T follicular helper cell (primary cell): ENCODE measurements around the gene IFNAR2.

Experiments used
- DNase-seq: peaks from one replicate; pipeline ENCODE4 v3.0.0-alpha.2; 2020; ENCODE audit warnings: low read depth

IFNAR2 gene

DNA sequence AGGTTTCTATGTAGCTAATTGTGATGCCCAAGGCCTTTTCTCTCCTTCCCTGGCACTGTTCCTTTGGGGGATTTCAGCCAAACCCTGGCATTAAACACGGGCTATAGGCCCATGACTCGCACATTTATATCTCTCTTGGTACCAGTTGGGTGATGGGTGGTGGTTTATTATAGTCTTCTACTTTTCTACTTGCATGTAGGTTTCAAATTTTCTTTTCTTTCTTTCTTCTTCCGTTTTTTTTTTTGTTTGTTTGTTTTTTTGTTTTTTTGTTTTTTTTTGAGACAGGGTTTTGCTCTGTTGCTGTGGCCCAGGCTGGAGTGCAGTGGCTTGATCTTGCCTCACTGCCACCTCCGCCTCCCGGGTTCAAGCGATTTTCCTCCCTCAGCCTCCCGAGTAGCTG is 37.5 kb downstream of the IFNAR2 start:
- no peak for DNase-seq

DNA sequence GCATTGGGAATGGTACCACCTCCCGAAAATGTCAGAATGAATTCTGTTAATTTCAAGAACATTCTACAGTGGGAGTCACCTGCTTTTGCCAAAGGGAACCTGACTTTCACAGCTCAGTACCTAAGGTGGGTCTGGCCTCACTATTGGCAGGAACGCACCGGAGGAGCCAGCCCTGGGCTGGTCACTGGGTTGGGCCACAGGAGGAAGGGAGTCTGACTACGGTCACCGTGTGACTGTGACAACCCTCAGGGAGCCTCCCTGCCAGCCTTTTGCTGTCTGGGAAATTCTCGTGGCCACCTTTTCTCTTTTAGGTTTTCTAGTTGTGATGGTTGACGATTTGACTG is 38.6 kb downstream of the IFNAR2 start:
- DNase-seq = no peak

DNA sequence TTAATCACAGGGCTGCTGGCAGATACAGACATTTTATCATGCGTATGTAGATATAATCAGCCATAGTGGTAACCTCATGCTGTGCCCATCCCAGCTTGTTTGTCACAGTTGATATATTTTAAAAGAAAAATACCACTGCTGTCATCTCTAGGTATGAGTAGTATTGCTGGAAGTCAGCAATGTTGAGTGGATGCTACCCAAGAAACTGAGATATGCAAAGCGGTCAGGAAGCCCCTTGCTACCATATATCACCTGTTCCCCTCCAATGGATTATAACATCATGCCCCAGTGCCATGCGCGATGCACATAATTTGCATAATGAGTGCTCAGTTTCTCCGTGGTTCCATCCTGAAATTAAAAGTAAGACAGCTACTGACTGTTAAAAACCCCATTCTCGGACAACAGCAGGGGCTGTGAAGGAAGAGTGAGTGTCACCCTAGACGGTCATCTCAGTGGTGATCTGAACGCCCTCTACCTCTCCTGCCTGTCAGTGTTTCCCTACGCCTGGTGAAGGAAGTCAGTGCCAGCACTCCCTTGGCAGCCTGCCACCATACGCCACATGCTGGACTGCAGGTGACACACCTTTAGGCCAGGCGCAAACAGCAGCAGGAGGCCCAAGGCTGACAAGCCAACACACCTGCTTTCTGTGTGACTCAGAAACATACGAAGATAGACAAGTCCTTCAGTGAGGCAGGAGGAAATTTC is 39.2 kb downstream of the IFNAR2 start:
- peak; percentile 43 for DNase-seq

DNA sequence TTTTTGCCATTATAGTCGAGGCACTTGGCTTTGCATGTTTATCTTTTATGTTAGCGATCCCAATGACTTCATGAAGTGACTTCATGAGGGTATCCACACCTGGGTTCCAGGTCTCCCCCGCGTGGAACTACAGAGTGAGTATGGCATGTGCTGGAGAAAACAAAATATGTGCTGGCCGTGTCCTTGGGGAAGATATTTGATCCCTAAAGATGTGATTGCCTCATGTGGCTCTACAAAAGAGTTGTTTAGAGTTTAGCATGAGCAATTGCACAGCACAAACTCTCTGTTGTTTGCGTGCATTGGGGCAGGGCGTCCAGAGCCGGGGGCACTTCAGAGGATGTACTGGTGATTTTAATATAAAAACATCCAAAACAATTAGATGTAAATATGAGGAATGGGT is 41.2 kb downstream of the IFNAR2 start:
- no peak for DNase-seq

DNA sequence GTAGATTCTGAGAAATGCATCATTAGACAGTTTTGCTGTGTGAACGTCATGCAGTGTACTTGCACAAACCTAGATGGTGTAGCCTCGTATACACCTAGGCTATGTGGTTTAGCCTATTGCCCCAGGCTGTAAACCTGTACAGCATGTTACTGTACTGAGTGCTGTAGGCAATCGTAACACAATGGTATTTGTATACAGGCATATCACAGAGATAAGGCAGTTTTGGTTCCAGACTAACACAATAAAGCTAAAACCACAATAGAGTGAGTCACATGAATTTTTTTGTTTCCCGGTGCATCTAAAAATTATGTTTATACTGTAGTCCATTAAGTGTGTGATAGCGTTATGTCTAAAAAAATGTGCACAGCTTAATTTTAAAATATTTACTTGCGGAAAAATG is 43.3 kb downstream of the IFNAR2 start:
- no peak for DNase-seq

DNA sequence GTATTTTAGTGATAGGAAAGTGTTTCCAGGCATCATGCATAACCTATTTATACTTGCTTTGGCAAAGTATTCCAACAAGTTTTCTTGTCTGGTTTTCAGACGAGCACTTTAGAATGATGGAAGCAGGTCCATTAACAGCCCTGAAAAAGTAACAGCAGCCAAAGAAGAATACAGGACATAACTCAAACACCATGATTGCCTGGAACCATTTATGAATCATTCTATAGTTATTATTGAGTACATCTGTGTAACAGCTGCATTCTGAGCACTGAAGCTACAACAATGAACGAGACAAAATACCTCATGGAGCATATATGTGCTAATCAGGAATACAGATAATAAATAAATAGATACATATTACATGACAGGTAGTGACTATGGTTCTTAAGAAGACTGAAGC is 49.0 kb downstream of the IFNAR2 start:
- DNase-seq = no peak

DNA sequence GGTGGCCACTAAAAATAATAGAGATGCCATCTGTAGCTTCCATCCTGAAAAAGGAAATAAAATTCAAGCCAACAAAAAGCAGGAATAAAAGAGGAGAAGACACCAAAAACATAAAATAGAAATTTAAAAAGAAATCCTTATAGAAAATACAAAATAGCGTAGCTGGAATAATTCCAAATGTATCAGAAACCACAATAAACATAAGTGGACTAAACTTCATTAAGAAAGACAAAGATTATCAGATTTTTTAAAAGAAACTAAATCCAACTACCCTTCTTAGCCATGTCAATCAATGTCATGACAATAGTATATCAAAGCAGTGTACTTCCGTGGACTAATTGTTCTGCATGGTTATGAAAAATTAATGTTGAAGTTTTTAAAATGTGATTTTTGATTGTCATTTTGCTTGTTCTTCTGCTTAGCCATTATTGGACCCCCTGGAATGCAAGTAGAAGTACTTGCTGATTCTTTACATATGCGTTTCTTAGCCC is 49.6 kb downstream of the IFNAR2 start:
- DNase-seq = no peak
